ENCODE data around the gene MPHOSPH9.
A peak's percentile ranks its signal among the peaks of the same experiment; 100 is the strongest.

Gene MPHOSPH9

GRCh38 chr12:123233505-123234308 lies 766 bp upstream of the MPHOSPH9 start:
- no peaks in the 10 kb centered on the region for H3K4me1 ChIP-seq
- no peak for TF ChIP-seq CTCF (IDR thresholded peaks at IDR 0.05; ENCODE audit: low read depth, low read length)
- H3K27me3 ChIP-seq = no peaks in the 10 kb centered on the region
- H3K36me3 ChIP-seq = peaks cover 24% of the 10 kb centered on the region
- peak overlapping the region; percentile 92 for H3K4me3 ChIP-seq (ENCODE audit: low read depth, low read length)
- DNase-seq = no peak
- H3K9me3 ChIP-seq = no peaks in the 10 kb centered on the region

GRCh38 chr12:123232472-123232806 lies 502 bp downstream of the MPHOSPH9 start:
- Histone ChIP-seq H3K27me3 (no peaks in the 10 kb centered on the region), H3K4me1 (peaks cover 5% of the 10 kb centered on the region)
- DNase-seq = no peak

GRCh38 chr12:123231931-123232330 lies 1.0 kb downstream of the MPHOSPH9 start:
- no peaks in the 10 kb centered on the region for H3K27me3 ChIP-seq
- TF ChIP-seq CTCF (IDR thresholded peaks at IDR 0.05; ENCODE audit: low read depth, low read length) = no peak
- H3K9me3 ChIP-seq = no peaks in the 10 kb centered on the region
- DNase-seq = no peak
- H3K4me1 ChIP-seq = peaks cover 5% of the 10 kb centered on the region
- H3K36me3 ChIP-seq = peaks cover 30% of the 10 kb centered on the region
- H3K4me3 ChIP-seq (ENCODE audit: low read depth, low read length) = peak overlapping the region; percentile 92

More at GRCh38 chr12:123232472-123232806, 502 bp downstream of the MPHOSPH9 start:
- Histone ChIP-seq H3K9me3 (no peaks in the 10 kb centered on the region), H3K36me3 (peaks cover 30% of the 10 kb centered on the region), H3K4me3 (ENCODE audit: low read depth, low read length) (peak overlapping the region; percentile 92)
- TF ChIP-seq CTCF (IDR thresholded peaks at IDR 0.05; ENCODE audit: low read depth, low read length) = no peak

GRCh38 chr12:123229051-123229450 lies 3.9 kb downstream of the MPHOSPH9 start:
- TF ChIP-seq CTCF (IDR thresholded peaks at IDR 0.05; ENCODE audit: low read depth, low read length) = no peak
- H3K27me3 ChIP-seq = no peaks in the 10 kb centered on the region
- peaks cover 5% of the 10 kb centered on the region for H3K4me1 ChIP-seq
- H3K4me3 ChIP-seq (ENCODE audit: low read depth, low read length) = no peak overlapping the region
- no peaks in the 10 kb centered on the region for H3K9me3 ChIP-seq
- DNase-seq = no peak
- H3K36me3 ChIP-seq = peaks cover 39% of the 10 kb centered on the region

- no peak for DNase-seq
- no peak overlapping the region for H3K4me3 ChIP-seq (ENCODE audit: low read depth, low read length)
- TF ChIP-seq CTCF (IDR thresholded peaks at IDR 0.05; ENCODE audit: low read depth, low read length) = no peak
- H3K4me1 ChIP-seq = peaks cover 5% of the 10 kb centered on the region
- H3K9me3 ChIP-seq = no peaks in the 10 kb centered on the region
- no peaks in the 10 kb centered on the region for H3K27me3 ChIP-seq
- peaks cover 45% of the 10 kb centered on the region for H3K36me3 ChIP-seq
These were observed 5.2 kb downstream of the MPHOSPH9 start for GRCh38 chr12:123227581-123228258.

- Histone ChIP-seq H3K4me3 (ENCODE audit: low read depth, low read length) (no peak overlapping the region), H3K9me3 (no peaks in the 10 kb centered on the region), H3K36me3 (peaks cover 65% of the 10 kb centered on the region), H3K27me3 (no peaks in the 10 kb centered on the region), H3K4me1 (peaks cover 5% of the 10 kb centered on the region)
- TF ChIP-seq CTCF (IDR thresholded peaks at IDR 0.05; ENCODE audit: low read depth, low read length) = no peak
- DNase-seq = no peak
These were observed 7.5 kb downstream of the MPHOSPH9 start for GRCh38 chr12:123225443-123225842.

All from BE2C (cell line).